Measurements from ENCODE around the gene NKAIN1.

DNA sequence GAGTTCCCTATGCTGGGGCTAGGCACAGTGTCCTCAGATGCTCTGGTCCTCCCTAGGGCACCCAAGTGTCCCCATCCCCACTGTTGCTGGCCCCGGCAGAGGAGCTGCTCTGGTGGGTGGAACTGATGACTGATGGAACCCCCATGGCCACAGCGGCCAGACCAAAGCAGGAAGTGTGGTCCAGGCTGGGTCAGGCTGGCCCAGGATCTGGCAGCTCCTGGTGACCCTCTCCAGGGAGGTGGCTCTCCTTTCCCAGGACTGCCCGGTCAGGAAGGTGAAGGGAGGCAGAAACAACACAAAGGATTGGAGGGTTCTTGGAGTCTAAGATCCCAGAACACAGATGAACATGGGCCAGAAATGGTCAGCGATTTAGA lies 1.1 kb downstream of the NKAIN1 start:
- TF ChIP-seq, protein P1, sequence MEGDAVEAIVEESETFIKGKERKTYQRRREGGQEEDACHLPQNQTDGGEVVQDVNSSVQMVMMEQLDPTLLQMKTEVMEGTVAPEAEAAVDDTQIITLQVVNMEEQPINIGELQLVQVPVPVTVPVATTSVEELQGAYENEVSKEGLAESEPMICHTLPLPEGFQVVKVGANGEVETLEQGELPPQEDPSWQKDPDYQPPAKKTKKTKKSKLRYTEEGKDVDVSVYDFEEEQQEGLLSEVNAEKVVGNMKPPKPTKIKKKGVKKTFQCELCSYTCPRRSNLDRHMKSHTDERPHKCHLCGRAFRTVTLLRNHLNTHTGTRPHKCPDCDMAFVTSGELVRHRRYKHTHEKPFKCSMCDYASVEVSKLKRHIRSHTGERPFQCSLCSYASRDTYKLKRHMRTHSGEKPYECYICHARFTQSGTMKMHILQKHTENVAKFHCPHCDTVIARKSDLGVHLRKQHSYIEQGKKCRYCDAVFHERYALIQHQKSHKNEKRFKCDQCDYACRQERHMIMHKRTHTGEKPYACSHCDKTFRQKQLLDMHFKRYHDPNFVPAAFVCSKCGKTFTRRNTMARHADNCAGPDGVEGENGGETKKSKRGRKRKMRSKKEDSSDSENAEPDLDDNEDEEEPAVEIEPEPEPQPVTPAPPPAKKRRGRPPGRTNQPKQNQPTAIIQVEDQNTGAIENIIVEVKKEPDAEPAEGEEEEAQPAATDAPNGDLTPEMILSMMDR (IDR thresholded peaks at IDR 0.05; ENCODE audit: low read depth, low read length) = no peak
- TF ChIP-seq EZH2phosphoT487 (IDR thresholded peaks at IDR 0.05; ENCODE audit: low read depth) = no peak
